M059J (cell line): Measurements from ENCODE around the gene RSPO4. TPM values are rescaled to one million over a fixed set of nuclear protein-coding genes. Genes with fewer than 3 reads are reported as not detected.

ENCODE experiments used
- DNase-seq: peaks from one replicate; pipeline ENCODE4 v3.0.0-alpha.2; 2012; ENCODE audit warnings: low read depth
- total RNA-seq: library from RNA; depleted of rRNA; stranded (reverse); fragments of >200 nt; shearing (Covaris generic); gene quantifications from 2 replicates; pipeline ENCODE4 v1.2.3, GENCODE V29; 2014; rRNA removed

RSPO4 gene
- total RNA-seq, 1 experiment from 2014 or later = not detected

GRCh38 chr20:910132-910869 lies 91.8 kb downstream of the RSPO4 start:
- no peak for DNase-seq

- no peak for DNase-seq
Observed at GRCh38 chr20:909641-910040, 92.5 kb downstream of the RSPO4 start.

Other genes starting within 250 kb of the RSPO4 start
- gene SLC52A3, start 233.8 kb downstream of the RSPO4 start, total RNA-seq = 0.57 and 1.3 TPM in 2 replicates
- gene FAM110A, start 168.6 kb downstream of the RSPO4 start, total RNA-seq = 9.5 and 10.1 TPM in 2 replicates
- not detected in 2 replicates for gene ANGPT4, start 86.0 kb downstream of the RSPO4 start, total RNA-seq
- 196 and 292 TPM in 2 replicates for gene PSMF1, start 116.3 kb upstream of the RSPO4 start, total RNA-seq
- gene TMEM74B, start 182.7 kb upstream of the RSPO4 start, total RNA-seq = 0.34 TPM in 2 replicates
- gene C20orf202, start 201.1 kb upstream of the RSPO4 start, total RNA-seq = not detected in 2 replicates
- gene RAD21L1, start 223.7 kb upstream of the RSPO4 start, total RNA-seq = 0.39 TPM in 1 of 2 replicates, not detected in the other